ENCODE results near the gene BOC.

BOC gene

DNA sequence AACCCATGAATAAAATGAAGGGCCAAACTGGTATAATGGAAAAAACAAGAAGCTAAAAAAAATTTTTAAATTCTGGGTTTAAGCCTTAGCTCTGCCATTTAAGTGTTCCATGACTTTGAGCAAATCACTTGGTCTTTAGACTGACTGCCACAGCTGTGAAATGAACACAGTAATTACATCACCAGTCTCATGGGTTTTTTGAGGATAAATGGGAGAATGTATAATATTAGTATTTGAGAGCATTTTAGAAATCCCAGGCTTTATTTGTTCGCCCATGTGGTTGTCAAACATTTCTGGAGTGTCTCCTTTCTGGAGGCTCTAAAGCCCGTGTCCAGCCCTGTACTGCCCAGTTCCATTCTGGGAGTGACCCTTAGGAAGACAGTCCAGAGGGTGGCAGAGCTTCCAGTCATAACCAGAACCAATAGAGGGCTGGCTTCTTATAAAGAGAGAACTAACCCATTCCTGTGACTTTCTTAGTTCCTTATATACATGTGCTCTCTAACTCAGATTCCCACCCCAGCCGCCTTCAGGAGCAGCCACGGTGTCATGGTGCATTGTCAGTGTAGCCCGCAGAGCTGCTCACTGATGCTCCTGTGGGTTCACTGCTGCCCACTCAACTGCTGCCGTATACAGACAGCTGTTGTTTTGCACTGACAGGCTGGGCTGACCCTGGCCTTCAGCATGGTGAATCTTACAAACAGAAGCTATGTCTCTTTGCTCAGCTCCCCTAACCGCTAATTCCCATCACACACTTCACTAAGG lies 44.7 kb downstream of the BOC start:
- no peak for DNase-seq
- Histone ChIP-seq H3K27me3 (ENCODE audit: insufficient read depth, low read length, poor library complexity) (peaks cover 7% of the 10 kb centered on the region), H3K36me3 (ENCODE audit: insufficient read depth, low read length) (no peaks in the 10 kb centered on the region), H2AFZ (ENCODE audit: low read depth, low read length) (no peak overlapping the region), H3K79me2 (ENCODE audit: insufficient read depth, low read length) (no peaks in the 10 kb centered on the region), H3K4me2 (ENCODE audit: insufficient read depth, low read length) (no peak overlapping the region), H3K9ac (ENCODE audit: low read depth, low read length) (no peak overlapping the region), H3K27ac (ENCODE audit: low read length) (no peak overlapping the region), H3K9me3 (ENCODE audit: insufficient read depth, low read length, severe bottlenecking) (no peaks in the 10 kb centered on the region), H3K4me3 (ENCODE audit: low read depth in 1 of 2, low read length in 2 of 2) (no peak overlapping the region), H3K4me1 (ENCODE audit: insufficient read depth, low read length) (no peaks in the 10 kb centered on the region), H4K20me1 (ENCODE audit: insufficient read depth, low read length) (no peaks in the 10 kb centered on the region)
- TF ChIP-seq, protein P1, sequence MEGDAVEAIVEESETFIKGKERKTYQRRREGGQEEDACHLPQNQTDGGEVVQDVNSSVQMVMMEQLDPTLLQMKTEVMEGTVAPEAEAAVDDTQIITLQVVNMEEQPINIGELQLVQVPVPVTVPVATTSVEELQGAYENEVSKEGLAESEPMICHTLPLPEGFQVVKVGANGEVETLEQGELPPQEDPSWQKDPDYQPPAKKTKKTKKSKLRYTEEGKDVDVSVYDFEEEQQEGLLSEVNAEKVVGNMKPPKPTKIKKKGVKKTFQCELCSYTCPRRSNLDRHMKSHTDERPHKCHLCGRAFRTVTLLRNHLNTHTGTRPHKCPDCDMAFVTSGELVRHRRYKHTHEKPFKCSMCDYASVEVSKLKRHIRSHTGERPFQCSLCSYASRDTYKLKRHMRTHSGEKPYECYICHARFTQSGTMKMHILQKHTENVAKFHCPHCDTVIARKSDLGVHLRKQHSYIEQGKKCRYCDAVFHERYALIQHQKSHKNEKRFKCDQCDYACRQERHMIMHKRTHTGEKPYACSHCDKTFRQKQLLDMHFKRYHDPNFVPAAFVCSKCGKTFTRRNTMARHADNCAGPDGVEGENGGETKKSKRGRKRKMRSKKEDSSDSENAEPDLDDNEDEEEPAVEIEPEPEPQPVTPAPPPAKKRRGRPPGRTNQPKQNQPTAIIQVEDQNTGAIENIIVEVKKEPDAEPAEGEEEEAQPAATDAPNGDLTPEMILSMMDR (IDR thresholded peaks at IDR 0.05; ENCODE audit: borderline replicate concordance, extremely low read depth, low read length, poor library complexity, severe bottlenecking), result no peak
- no peak for TF ChIP-seq EZH2 (IDR thresholded peaks at IDR 0.05; ENCODE audit: borderline replicate concordance, low read depth, low read length, severe bottlenecking)
- ATAC-seq (ENCODE audit: insufficient read depth, low read depth), result no peak

- Histone ChIP-seq H3K9ac (ENCODE audit: low read depth, low read length) (no peak overlapping the region), H3K27me3 (ENCODE audit: insufficient read depth, low read length, poor library complexity) (peaks cover 16% of the 10 kb centered on the region), H4K20me1 (ENCODE audit: insufficient read depth, low read length) (no peaks in the 10 kb centered on the region), H3K36me3 (ENCODE audit: insufficient read depth, low read length) (no peaks in the 10 kb centered on the region), H3K9me3 (ENCODE audit: insufficient read depth, low read length, severe bottlenecking) (no peaks in the 10 kb centered on the region), H3K4me1 (ENCODE audit: insufficient read depth, low read length) (no peaks in the 10 kb centered on the region), H2AFZ (ENCODE audit: low read depth, low read length) (no peak overlapping the region), H3K79me2 (ENCODE audit: insufficient read depth, low read length) (no peaks in the 10 kb centered on the region), H3K4me3 (ENCODE audit: low read depth in 1 of 2, low read length in 2 of 2) (no peak overlapping the region), H3K27ac (ENCODE audit: low read length) (no peak overlapping the region), H3K4me2 (ENCODE audit: insufficient read depth, low read length) (no peak overlapping the region)
- ATAC-seq (ENCODE audit: insufficient read depth, low read depth), result no peak
- TF ChIP-seq, protein P1 (IDR thresholded peaks at IDR 0.05; ENCODE audit: borderline replicate concordance, extremely low read depth, low read length, poor library complexity, severe bottlenecking), result no peak
- TF ChIP-seq EZH2 (IDR thresholded peaks at IDR 0.05; ENCODE audit: borderline replicate concordance, low read depth, low read length, severe bottlenecking), result no peak
- no peak for DNase-seq
These were observed 47.0 kb downstream of the BOC start for GRCh38 chr3:113258361-113258760.

GRCh38 chr3:113259196-113259595 lies 47.8 kb downstream of the BOC start:
- Histone ChIP-seq H3K27me3 (ENCODE audit: insufficient read depth, low read length, poor library complexity) (peaks cover 16% of the 10 kb centered on the region), H3K79me2 (ENCODE audit: insufficient read depth, low read length) (no peaks in the 10 kb centered on the region), H3K36me3 (ENCODE audit: insufficient read depth, low read length) (no peaks in the 10 kb centered on the region), H3K9me3 (ENCODE audit: insufficient read depth, low read length, severe bottlenecking) (no peaks in the 10 kb centered on the region), H3K4me1 (ENCODE audit: insufficient read depth, low read length) (no peaks in the 10 kb centered on the region), H3K4me2 (ENCODE audit: insufficient read depth, low read length) (no peak overlapping the region), H2AFZ (ENCODE audit: low read depth, low read length) (no peak overlapping the region), H3K9ac (ENCODE audit: low read depth, low read length) (no peak overlapping the region), H3K4me3 (ENCODE audit: low read depth in 1 of 2, low read length in 2 of 2) (no peak overlapping the region), H3K27ac (ENCODE audit: low read length) (no peak overlapping the region), H4K20me1 (ENCODE audit: insufficient read depth, low read length) (no peaks in the 10 kb centered on the region)
- no peak for ATAC-seq (ENCODE audit: insufficient read depth, low read depth)
- TF ChIP-seq EZH2 (IDR thresholded peaks at IDR 0.05; ENCODE audit: borderline replicate concordance, low read depth, low read length, severe bottlenecking), result no peak
- TF ChIP-seq, protein P1 (IDR thresholded peaks at IDR 0.05; ENCODE audit: borderline replicate concordance, extremely low read depth, low read length, poor library complexity, severe bottlenecking), result no peak
- DNase-seq, result no peak
